DMS 273 (cell line): Measurements from ENCODE around the gene RBP3.

Experiments
- DNase-seq: peaks from one replicate; lab custom pipeline; 2025; ENCODE audit not compliant: unreplicated experiment; lab: John Stamatoyannopoulos, UW

Gene RBP3

GRCh38 chr10:47334466-47335295 lies 13.5 kb upstream of the RBP3 start:
- DNase-seq: no peak

DNA sequence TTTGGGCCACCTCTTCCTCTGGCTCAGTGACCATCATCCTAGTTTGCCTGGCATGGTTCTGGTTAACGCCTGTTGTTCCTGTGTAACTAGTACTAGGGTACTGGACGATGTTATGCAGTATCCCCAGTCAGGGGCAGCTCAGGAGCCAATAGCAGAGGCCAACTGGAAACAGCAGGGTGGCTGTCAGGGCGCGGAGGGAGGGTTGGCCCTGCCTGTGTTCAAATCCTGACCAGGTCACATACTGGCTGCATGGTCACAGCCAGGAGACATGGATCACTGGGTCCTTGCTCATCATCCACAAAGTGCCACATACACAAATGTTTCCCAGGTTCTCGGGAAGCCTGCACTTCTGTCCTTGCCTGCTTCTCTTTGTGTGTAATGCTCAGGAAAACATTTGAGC lies 12.3 kb upstream of the RBP3 start:
- no peak for DNase-seq

DNA sequence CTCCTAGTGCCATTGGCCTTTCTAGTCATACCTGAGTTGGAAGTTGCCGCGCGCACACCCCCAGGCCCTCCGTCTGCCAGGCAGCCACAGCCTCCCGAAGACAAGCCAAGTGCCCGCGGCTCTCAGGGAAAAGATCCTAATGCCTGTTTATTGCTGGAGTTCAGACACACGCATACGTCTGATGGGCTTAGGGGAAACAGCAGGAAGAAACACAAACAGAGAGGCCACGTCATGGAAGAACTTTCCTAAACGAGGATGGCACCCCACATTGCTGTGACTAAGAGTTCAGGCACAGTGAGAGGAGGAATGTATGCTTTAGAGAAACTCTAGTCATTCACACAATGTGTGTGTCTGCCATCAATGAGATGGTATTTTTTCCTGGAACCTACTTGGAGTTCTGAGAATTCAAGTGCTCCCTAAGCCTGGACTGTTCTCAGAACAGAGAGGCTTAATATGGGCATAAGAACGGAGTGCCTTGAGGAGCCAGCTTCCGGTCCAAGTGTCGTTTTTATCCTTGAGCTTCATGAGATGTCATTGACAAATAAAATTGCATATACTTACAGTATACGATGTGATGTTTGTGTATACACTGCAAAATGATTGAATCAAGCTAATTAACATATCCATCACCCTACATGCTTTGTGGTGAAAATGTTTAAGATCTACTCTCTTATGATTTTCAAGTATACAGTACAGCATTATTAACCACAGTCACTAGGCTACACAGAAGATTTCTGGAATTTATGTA lies 11.6 kb upstream of the RBP3 start:
- DNase-seq: no peak

GRCh38 chr10:47337310-47337709 lies 10.9 kb upstream of the RBP3 start:
- no peak for DNase-seq

DNA sequence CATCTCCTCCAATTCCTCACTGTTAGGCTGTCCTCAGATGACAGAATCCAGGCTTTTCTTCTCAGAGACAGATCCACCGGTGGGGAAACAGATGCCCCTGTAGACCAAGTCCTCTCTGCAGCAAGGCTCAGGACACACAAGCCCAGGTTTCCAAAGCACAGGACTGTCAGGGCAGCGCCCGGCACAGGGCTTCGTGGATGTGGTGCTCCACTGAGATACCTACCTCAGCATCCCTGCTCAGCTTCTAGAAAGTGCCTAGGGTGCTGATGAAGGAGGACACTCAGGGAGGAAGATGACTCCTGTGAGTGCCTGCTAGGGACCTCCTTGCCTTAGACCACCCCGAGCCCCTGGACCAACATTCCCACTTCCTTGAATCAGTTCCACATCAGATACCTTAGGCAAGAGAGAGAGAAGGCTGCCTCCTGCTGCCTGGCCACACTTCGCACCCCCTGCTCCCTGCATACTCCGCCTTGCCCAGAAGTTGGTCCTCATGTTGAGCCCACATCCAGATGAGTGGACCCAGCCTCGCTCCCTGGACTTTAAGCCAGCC lies 8.9 kb upstream of the RBP3 start:
- no peak for DNase-seq

DNA sequence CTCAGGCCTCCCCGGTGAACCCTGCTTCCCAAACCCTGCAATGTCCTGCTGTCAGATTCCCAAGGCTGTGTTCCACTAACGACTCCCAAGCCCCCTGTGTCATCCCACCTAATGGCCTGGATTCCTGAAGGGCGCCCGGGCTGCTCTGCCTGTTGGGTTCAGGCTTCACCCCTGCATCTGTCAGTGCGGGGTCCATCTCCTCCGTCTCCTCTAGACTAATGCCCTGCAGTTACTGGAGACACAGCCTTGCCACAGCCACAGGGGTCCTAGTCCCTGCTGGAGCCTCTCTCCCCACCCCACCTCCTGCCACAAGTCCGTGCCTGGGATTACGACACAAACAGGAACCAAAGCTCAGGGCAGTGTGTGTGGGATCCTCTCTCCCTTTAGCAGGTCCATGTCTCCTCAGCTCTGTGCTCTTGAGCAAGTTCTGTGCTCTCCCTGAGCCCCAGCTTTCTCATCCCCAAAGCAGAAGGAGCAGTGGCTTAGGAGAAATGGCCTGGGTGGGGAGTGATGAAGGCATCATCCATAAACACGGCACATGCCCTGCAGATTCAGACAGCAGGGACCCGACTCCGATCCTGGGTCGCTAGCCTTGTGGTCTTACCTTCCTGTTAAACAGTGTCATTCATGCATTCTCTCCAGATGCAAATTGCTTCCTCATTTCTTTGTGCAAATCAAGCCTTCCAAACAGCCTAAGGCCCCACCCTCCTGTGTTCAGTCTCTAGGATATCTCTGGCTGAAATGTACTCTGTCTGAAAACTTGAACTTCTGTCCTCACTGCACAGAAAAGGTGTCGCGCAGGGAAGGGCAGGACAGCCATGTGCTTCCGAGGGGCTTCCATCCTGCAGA lies 8.2 kb upstream of the RBP3 start:
- DNase-seq: no peak

GRCh38 chr10:47340608-47341170 lies 7.5 kb upstream of the RBP3 start:
- peak; percentile 68 for DNase-seq

DNA sequence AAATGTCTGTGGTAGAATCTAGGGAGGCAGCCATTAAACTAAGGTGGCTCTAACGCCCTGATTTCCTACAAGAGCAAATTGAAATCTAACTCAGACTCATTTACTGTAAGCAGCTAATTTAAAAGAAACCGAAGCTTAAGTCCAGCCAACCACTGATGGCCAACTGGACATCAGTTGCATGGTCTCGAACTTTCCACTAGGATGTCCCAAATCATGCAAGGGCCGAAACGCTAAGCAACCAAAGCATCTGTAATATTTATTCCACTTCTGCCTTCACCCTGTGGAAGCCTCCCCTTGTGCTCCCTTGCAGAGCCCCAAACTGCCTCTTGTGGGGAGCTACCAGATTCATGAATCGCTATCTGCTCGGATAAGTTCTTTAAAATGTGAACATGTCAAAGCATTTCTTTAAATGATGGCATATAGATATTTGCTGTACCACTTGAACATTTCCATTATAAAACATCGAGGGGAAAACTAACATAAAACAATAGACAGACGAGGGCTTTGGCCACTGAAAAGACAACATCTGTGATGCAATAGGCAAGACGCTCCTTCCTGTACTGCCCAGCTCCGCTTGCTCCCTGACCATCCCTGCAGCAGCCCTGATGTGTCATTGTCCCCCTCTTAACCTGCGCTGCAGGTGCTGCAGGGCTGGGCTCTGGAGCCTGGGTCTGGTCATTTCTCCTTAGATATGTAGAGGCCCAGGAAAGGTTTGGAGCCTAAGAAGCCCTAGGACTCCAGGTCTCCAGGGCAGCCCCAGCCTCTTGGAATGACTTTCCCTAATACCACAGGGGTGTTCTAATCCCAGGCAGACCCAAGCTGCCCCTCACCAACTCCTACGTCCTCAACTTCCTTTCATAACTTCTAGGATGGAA lies 2.9 kb upstream of the RBP3 start:
- DNase-seq: no peak

DNA sequence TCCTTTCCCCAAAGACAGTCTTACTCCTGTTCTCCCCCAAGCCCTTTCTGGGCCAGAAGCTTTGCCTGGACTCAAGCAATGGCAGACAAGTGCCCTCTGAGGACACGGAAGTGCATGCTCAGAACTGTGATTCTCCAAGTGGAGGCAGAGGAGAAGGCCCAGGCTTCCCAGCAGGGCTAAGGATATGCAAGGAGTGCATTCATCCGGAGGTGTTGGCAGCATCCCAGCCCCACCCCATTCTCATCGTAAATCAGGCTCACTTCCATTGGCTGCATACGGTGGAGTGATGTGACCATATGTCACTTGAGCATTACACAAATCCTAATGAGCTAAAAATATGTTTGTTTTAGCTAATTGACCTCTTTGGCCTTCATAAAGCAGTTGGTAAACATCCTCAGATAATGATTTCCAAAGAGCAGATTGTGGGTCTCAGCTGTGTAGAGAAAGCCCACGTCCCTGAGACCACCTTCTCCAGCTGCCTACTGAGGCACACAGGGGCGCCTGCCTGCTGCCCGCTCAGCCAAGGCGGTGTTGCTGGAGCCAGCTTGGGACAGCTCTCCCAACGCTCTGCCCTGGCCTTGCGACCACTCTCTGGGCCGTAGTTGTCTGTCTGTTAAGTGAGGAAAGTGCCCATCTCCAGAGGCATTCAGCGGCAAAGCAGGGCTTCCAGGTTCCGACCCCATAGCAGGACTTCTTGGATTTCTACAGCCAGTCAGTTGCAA lies 1.4 kb upstream of the RBP3 start:
- peak; percentile 91 for DNase-seq

- DNase-seq: no peak
Measured at GRCh38 chr10:47347303-47347675, 874 bp upstream of the RBP3 start.

GRCh38 chr10:47348661-47349470 lies 703 bp downstream of the RBP3 start:
- no peak for DNase-seq

DNA sequence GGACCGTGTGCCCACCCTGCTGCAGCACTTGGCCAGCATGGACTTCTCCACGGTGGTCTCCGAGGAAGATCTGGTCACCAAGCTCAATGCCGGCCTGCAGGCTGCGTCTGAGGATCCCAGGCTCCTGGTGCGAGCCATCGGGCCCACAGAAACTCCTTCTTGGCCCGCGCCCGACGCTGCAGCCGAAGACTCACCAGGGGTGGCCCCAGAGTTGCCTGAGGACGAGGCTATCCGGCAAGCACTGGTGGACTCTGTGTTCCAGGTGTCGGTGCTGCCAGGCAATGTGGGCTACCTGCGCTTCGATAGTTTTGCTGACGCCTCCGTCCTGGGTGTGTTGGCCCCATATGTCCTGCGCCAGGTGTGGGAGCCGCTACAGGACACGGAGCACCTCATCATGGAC lies 1.4 kb downstream of the RBP3 start:
- no peak for DNase-seq

GRCh38 chr10:47349941-47350371 lies 1.8 kb downstream of the RBP3 start:
- no peak for DNase-seq

- no peak for DNase-seq
Measured at GRCh38 chr10:47350671-47351640, 2.8 kb downstream of the RBP3 start.

GRCh38 chr10:47351899-47352815 lies 4.0 kb downstream of the RBP3 start:
- no peak for DNase-seq

DNA sequence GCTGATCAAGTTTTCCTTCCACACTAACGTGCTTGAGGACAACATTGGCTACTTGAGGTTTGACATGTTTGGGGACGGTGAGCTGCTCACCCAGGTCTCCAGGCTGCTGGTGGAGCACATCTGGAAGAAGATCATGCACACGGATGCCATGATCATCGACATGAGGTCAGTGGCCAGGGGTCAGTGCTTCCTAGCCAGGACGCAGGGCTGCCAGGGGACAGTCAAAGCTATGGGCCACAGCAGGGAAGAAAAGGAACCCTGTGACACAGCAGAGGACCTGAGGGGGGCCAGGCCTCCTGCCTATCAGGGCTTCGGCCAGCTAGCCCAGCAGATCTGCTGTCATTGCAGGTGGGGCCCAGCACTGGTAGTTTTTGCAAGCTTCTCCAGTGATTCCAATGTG lies 5.2 kb downstream of the RBP3 start:
- DNase-seq: no peak
